NCI-H2171 treated with DMSO at 0.1 percent for 48 hours (cell line): ENCODE measurements around the gene HNRNPA2B1.
A peak's percentile ranks its signal among the peaks of the same experiment; 100 is the strongest.
"Not testable (repeated sequence)": the region's sequence is repeated elsewhere in the genome, so short reads cannot be mapped to it uniquely, and the experiment has no call there.

Experiments
- DNase-seq: peaks from one replicate; lab custom pipeline; 2025; lab: John Stamatoyannopoulos, UW

HNRNPA2B1 gene

GRCh38 chr7:26165950-26166683 is 34.4 kb downstream of the HNRNPA2B1 start:
- no peak for DNase-seq

- not testable (repeated sequence) for DNase-seq
These were observed 36.7 kb downstream of the HNRNPA2B1 start for GRCh38 chr7:26163804-26164203.

GRCh38 chr7:26162431-26162830 is 38.1 kb downstream of the HNRNPA2B1 start:
- no peak for DNase-seq

- DNase-seq: no peak
These were observed 39.6 kb downstream of the HNRNPA2B1 start for GRCh38 chr7:26160896-26161295.

- DNase-seq: no peak
These were observed 41.3 kb downstream of the HNRNPA2B1 start for GRCh38 chr7:26159243-26159642.

GRCh38 chr7:26157520-26158105 is 42.9 kb downstream of the HNRNPA2B1 start:
- DNase-seq: no peak

GRCh38 chr7:26156451-26157420 is 43.8 kb downstream of the HNRNPA2B1 start:
- no peak for DNase-seq

GRCh38 chr7:26155531-26156375 is 44.8 kb downstream of the HNRNPA2B1 start:
- no peak for DNase-seq

- no peak for DNase-seq
These were observed 46.4 kb downstream of the HNRNPA2B1 start for GRCh38 chr7:26153823-26154783.

GRCh38 chr7:26153241-26153822 is 47.2 kb downstream of the HNRNPA2B1 start:
- DNase-seq: no peak

- not testable (repeated sequence) for DNase-seq
These were observed 47.7 kb downstream of the HNRNPA2B1 start for GRCh38 chr7:26152782-26153240.

- peak; percentile 79 for DNase-seq
These were observed 48.4 kb downstream of the HNRNPA2B1 start, which contains the start of gene NFE2L3 for GRCh38 chr7:26151953-26152781. NFE2L3 (plus strand) TSS chr7:26152198; CDS start chr7:26152499, 301 bp downstream.

GRCh38 chr7:26151650-26151952 is 48.9 kb downstream of the HNRNPA2B1 start:
- no peak for DNase-seq

GRCh38 chr7:26151096-26151495 is 49.5 kb downstream of the HNRNPA2B1 start:
- peak; percentile 11 for DNase-seq

- no peak for DNase-seq
These were observed 51.1 kb downstream of the HNRNPA2B1 start for GRCh38 chr7:26149391-26149977.

- DNase-seq: not testable (repeated sequence)
These were observed 52.2 kb downstream of the HNRNPA2B1 start for GRCh38 chr7:26148307-26148700.

GRCh38 chr7:26147646-26148306 is 52.8 kb downstream of the HNRNPA2B1 start:
- not testable (repeated sequence) for DNase-seq

- no peak for DNase-seq
These were observed 53.5 kb downstream of the HNRNPA2B1 start for GRCh38 chr7:26147030-26147429.
